Natural killer cell treated with Interleukin-12 subunit alpha and Interleukin-12 subunit beta and Interleukin-15 and Interleukin-18, amount 100 ng/mL, for 72 hours (primary cell): ENCODE data around the gene STAG1. TPM values are rescaled to one million over a fixed set of nuclear protein-coding genes. Genes with fewer than 3 reads are reported as not detected.
"Not testable (repeated sequence)": the region's sequence is repeated elsewhere in the genome, so short reads cannot be mapped to it uniquely, and the experiment has no call there.

Experiments
- ATAC-seq, 2 donors: fragments of 150-1000 bp; cut with Tn5 transposase in 1 of 2; sonication (Bioruptor Pico), chemical (Tn5 transposase) in 1 of 2; 2 replicates each; pipeline ENCODE4 v1.10.0; 2021
- DNase-seq: peaks from one replicate; pipeline ENCODE4 v3.0.0; 2022; ENCODE audit warnings: low spot score
- H3K27ac Mint-ChIP-seq, 2 donors: 1 replicate in 1 of 2; 2 replicates in 1 of 2; pipeline ENCODE4 v1.8.0; 2022; ENCODE audit warnings: mixed read lengths in 2 of 2, mild to moderate bottlenecking in 1 of 2, moderate library complexity in 1 of 2
- H3K27me3 Mint-ChIP-seq, 2 donors: 1 replicate in 1 of 2; 2 replicates in 1 of 2; pipeline ENCODE4 v1.8.0; 2022; ENCODE audit warnings: mixed read lengths in 2 of 2
- H3K36me3 Mint-ChIP-seq: one replicate; pipeline ENCODE4 v1.8.0; 2022; ENCODE audit warnings: mixed read lengths
- H3K4me1 Mint-ChIP-seq, 2 donors: 1 replicate in 1 of 2; 2 replicates in 1 of 2; pipeline ENCODE4 v1.8.0; 2022; ENCODE audit warnings: low read depth in 2 of 2, mixed read lengths in 2 of 2, mild to moderate bottlenecking in 1 of 2
- H3K4me3 Mint-ChIP-seq: one replicate; pipeline ENCODE4 v1.8.0; 2022; ENCODE audit warnings: mixed read lengths
- H3K9me3 Mint-ChIP-seq: 2 replicates; pipeline ENCODE4 v1.8.0; 2022; ENCODE audit warnings: mixed read lengths
- total RNA-seq, 2 donors: library from RNA; stranded (reverse); gene quantifications; one replicate each; pipeline ENCODE4 v1.2.3, GENCODE V29; 2022

STAG1 gene
- total RNA-seq, 2 donors from 2014 or later, result 48.7 to 88.7 TPM

GRCh38 chr3:136549461-136549860 lies 202.7 kb downstream of the STAG1 start:
- not testable (repeated sequence) for H3K27ac Mint-ChIP-seq, H3K36me3 Mint-ChIP-seq, H3K4me3 Mint-ChIP-seq, DNase-seq, ATAC-seq, H3K9me3 Mint-ChIP-seq, H3K27me3 Mint-ChIP-seq
- peaks cover 12 to 17% of the 10 kb centered on the region in 2 donors for H3K4me1 Mint-ChIP-seq

GRCh38 chr3:136547293-136547692 lies 204.9 kb downstream of the STAG1 start:
- ATAC-seq (no peak), DNase-seq (no peak)
- no peaks in the 10 kb centered on the region for H3K27me3 Mint-ChIP-seq
- H3K27ac Mint-ChIP-seq, result no peak overlapping the region
- peaks cover 5% of the 10 kb centered on the region for H3K36me3 Mint-ChIP-seq
- no peaks in the 10 kb centered on the region for H3K9me3 Mint-ChIP-seq
- peaks cover 11 to 14% of the 10 kb centered on the region in 2 donors for H3K4me1 Mint-ChIP-seq
- no peak overlapping the region for H3K4me3 Mint-ChIP-seq

- H3K4me1 Mint-ChIP-seq, result peaks cover 11 to 14% of the 10 kb centered on the region in 2 donors
- H3K27ac Mint-ChIP-seq, result peak overlapping the region in 1 of 2 donors; percentile 61
- H3K4me3 Mint-ChIP-seq, result no peak overlapping the region
- H3K36me3 Mint-ChIP-seq, result peaks cover 5% of the 10 kb centered on the region
- ATAC-seq, result no peak
- no peaks in the 10 kb centered on the region for H3K27me3 Mint-ChIP-seq
- DNase-seq, result no peak
- H3K9me3 Mint-ChIP-seq, result no peaks in the 10 kb centered on the region
Measured at GRCh38 chr3:136546720-136547119, 205.5 kb downstream of the STAG1 start.

DNA sequence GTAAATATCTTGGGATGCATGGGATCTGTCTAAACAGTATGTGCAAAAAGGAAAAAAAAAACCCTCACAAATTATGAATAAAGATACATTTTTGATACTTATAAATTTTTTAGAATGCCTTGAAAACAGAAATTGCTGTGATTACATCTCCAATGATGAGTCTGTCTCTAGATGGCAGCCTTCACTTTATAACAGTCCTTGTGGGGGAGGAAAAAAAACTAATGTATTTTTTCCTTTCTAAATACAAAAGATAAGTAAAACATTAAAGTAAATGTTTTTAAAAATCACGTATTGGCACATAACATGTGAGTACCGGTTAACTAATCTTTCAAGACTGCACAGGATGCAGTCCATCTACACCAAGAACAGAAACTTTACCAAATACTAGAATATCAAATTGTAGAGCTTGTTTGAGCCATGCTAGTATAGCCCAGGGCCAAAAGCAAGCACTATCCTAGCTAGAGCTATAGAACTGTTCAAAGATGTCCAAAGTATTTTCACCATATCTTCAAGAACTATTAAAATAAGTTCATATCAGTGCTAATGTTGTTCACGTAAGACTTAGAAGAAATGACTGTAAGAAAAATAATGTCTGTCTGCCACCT lies 206.4 kb downstream of the STAG1 start:
- ATAC-seq (no peak), DNase-seq (no peak)
- Mint-ChIP-seq H3K27ac (peak overlapping the region in 1 of 2 donors; percentile 61), H3K9me3 (no peaks in the 10 kb centered on the region), H3K36me3 (peaks cover 5% of the 10 kb centered on the region), H3K4me3 (no peak overlapping the region), H3K4me1 (peaks cover 11 to 14% of the 10 kb centered on the region in 2 donors), H3K27me3 (no peaks in the 10 kb centered on the region)

DNA sequence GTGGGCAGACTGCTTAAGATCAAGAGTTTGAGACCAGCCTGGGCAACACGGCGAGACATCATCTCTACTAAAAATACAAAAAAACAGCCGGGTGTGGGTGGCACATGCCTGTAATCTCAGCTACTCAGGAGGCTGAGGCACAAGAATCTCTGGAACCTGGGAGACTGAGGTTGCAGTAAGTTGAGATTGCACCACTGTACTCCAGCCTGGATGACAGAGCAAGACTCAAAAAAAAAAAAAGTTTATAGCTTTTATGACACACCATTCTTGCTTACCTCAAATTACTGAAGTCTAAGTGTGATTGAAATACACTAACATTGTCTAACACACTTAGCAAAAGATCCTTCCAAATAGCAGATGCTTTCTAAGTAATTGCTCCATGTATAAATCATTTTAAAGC lies 207.6 kb downstream of the STAG1 start:
- ATAC-seq (no peak), DNase-seq (no peak)
- peaks cover 11 to 14% of the 10 kb centered on the region in 2 donors for H3K4me1 Mint-ChIP-seq
- H3K36me3 Mint-ChIP-seq, result peaks cover 5% of the 10 kb centered on the region
- H3K9me3 Mint-ChIP-seq, result no peaks in the 10 kb centered on the region
- H3K27me3 Mint-ChIP-seq, result no peaks in the 10 kb centered on the region
- no peak overlapping the region for H3K4me3 Mint-ChIP-seq
- no peak overlapping the region for H3K27ac Mint-ChIP-seq

GRCh38 chr3:136543385-136543784 lies 208.8 kb downstream of the STAG1 start:
- H3K4me3 Mint-ChIP-seq, result no peak overlapping the region
- H3K36me3 Mint-ChIP-seq, result no peaks in the 10 kb centered on the region
- H3K27ac Mint-ChIP-seq, result peak overlapping the region in 1 of 2 donors; percentile 3

GRCh38 chr3:136535906-136536305 lies 216.3 kb downstream of the STAG1 start:
- peaks cover 7% of the 10 kb centered on the region for H3K9me3 Mint-ChIP-seq
- no peak overlapping the region for H3K4me3 Mint-ChIP-seq
- DNase-seq, result no peak
- H3K36me3 Mint-ChIP-seq, result peaks cover 20% of the 10 kb centered on the region
- ATAC-seq, result no peak
- peaks cover 0 to 10% of the 10 kb centered on the region in 2 donors for H3K4me1 Mint-ChIP-seq
- no peaks in the 10 kb centered on the region for H3K27me3 Mint-ChIP-seq
- H3K27ac Mint-ChIP-seq, result no peak overlapping the region

More at GRCh38 chr3:136543385-136543784, 208.8 kb downstream of the STAG1 start:
- Mint-ChIP-seq H3K4me1 (peaks cover 11% of the 10 kb centered on the region in 2 donors), H3K27me3 (no peaks in the 10 kb centered on the region), H3K9me3 (no peaks in the 10 kb centered on the region)
- no peak for ATAC-seq
- no peak for DNase-seq

DNA sequence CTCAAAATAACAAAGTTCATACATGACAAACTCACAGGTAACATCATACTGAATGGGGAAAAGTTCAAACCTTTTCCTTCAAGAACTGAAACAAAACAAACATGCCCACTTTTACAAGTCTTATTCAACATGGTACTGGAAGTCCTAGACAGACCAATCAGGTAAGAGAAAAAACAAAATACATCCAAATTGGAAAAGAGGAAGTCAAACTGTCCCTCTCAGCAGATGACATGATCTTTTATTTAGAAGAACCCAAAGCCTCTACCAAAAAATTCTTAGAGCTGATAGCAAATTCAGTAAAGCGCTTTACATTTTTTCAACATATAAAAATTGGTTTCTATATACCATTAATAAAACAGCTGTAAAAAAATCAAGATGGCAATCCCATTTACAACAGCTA lies 219.4 kb downstream of the STAG1 start:
- peaks cover 7% of the 10 kb centered on the region for H3K9me3 Mint-ChIP-seq
- H3K36me3 Mint-ChIP-seq, result peaks cover 25% of the 10 kb centered on the region
- ATAC-seq, result no peak
- H3K27ac Mint-ChIP-seq, result no peak overlapping the region
- peaks cover 7 to 23% of the 10 kb centered on the region in 2 donors for H3K4me1 Mint-ChIP-seq
- no peak overlapping the region for H3K4me3 Mint-ChIP-seq
- no peaks in the 10 kb centered on the region for H3K27me3 Mint-ChIP-seq
- DNase-seq, result no peak

DNA sequence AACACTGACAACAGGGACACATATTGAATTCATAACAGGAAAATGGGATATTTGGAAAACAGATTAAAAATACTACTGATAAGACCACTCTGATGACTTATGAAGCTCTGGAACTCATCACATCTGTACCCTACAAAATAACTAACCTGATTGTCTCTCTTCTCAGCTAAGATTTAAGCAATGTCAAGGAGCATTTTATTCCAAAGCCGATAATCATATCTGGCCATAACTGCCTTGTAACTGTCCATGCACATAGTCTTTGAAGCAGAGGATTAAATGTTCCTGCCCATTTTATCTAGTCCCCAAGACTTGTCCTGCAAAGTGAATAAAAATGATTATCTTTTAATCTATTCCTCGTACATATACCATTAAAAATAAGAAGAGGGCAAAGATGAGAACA lies 234.1 kb downstream of the STAG1 start:
- H3K27me3 Mint-ChIP-seq, result no peaks in the 10 kb centered on the region
- H3K4me1 Mint-ChIP-seq, result peaks cover 0 to 3% of the 10 kb centered on the region in 2 donors
- DNase-seq, result no peak
- H3K4me3 Mint-ChIP-seq, result no peak overlapping the region
- H3K9me3 Mint-ChIP-seq, result no peaks in the 10 kb centered on the region
- no peak for ATAC-seq
- no peak overlapping the region for H3K27ac Mint-ChIP-seq
- no peaks in the 10 kb centered on the region for H3K36me3 Mint-ChIP-seq

DNA sequence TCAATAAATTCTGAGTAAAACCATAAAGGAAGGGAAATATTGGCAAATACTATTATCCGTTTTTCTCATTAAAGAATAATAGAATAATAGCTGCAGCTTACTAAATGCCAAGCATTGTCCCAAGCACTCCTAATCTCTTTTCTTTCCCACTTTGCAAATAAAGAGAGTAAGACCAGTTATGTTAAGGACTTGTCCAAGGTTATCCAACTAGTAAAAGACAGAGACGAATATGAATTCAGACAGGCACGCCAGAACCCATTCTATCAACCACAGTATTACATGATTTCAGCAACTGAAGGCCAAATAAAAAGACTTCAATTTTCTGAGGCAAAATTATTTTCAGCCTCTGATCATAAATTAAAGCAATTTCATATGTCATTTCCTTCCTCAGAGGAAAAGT lies 235.5 kb downstream of the STAG1 start:
- Mint-ChIP-seq H3K27ac (no peak overlapping the region), H3K4me3 (no peak overlapping the region), H3K4me1 (peaks cover 0 to 8% of the 10 kb centered on the region in 2 donors), H3K36me3 (no peaks in the 10 kb centered on the region), H3K9me3 (no peaks in the 10 kb centered on the region), H3K27me3 (no peaks in the 10 kb centered on the region)
- no peak for ATAC-seq
- DNase-seq, result no peak

- ATAC-seq (no peak), DNase-seq (no peak)
- H3K4me3 Mint-ChIP-seq, result no peak overlapping the region
Measured at GRCh38 chr3:136516095-136516494, 236.1 kb downstream of the STAG1 start.

GRCh38 chr3:136514533-136514932 lies 237.6 kb downstream of the STAG1 start:
- H3K9me3 Mint-ChIP-seq, H3K36me3 Mint-ChIP-seq, H3K27me3 Mint-ChIP-seq, DNase-seq, ATAC-seq, H3K4me3 Mint-ChIP-seq, H3K27ac Mint-ChIP-seq: not testable (repeated sequence)
- peaks cover 0 to 11% of the 10 kb centered on the region in 2 donors for H3K4me1 Mint-ChIP-seq

More at GRCh38 chr3:136516095-136516494, 236.1 kb downstream of the STAG1 start:
- Mint-ChIP-seq H3K9me3 (no peaks in the 10 kb centered on the region), H3K36me3 (peaks cover 4% of the 10 kb centered on the region), H3K27me3 (no peaks in the 10 kb centered on the region), H3K27ac (no peak overlapping the region), H3K4me1 (peaks cover 0 to 9% of the 10 kb centered on the region in 2 donors)

DNA sequence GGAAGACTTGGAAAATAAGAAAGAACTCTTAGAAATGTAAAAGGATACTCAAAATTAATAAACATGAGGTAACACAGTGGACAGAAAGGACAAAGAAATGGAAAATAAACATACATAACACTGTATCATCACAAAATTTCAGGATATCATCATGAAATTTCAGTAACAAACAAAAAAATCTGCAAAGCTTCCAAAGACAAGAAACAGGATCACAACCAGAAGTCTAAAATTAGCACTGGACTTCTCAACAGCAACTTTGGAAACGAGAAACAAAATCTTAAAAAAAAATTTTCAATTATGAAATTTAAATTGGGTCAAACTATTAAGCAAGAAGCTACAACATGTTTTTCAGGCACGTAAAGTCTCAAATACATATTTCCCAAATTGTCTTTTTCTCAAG lies 238.8 kb downstream of the STAG1 start:
- H3K4me1 Mint-ChIP-seq, result peaks cover 0 to 11% of the 10 kb centered on the region in 2 donors
- H3K4me3 Mint-ChIP-seq, result no peak overlapping the region
- no peak for ATAC-seq
- H3K9me3 Mint-ChIP-seq, result no peaks in the 10 kb centered on the region
- H3K36me3 Mint-ChIP-seq, result peaks cover 6% of the 10 kb centered on the region
- no peaks in the 10 kb centered on the region for H3K27me3 Mint-ChIP-seq
- H3K27ac Mint-ChIP-seq, result no peak overlapping the region
- DNase-seq, result no peak

DNA sequence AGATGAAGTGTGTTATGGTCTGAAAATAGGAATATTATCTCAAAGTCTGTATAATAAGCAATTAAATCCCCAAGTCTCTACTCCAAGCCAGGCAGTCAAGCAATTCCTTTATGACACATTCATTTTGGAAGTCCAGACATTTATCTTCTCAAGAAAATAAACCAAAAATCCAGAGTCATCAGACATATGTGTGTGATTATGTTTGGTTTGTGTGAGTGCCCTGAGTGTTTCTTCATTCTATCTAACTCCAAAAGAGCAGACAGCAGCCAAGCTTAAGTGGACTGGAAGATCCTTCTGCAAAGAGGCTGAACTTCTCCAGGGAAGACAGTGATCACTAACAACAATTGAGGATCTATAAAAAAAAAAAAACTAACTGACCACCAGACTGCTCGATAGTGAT lies 239.8 kb downstream of the STAG1 start:
- H3K27me3 Mint-ChIP-seq, result no peaks in the 10 kb centered on the region
- no peak for ATAC-seq
- H3K36me3 Mint-ChIP-seq, result peaks cover 6% of the 10 kb centered on the region
- no peak overlapping the region for H3K4me3 Mint-ChIP-seq
- DNase-seq, result no peak
- peaks cover 0 to 11% of the 10 kb centered on the region in 2 donors for H3K4me1 Mint-ChIP-seq
- no peaks in the 10 kb centered on the region for H3K9me3 Mint-ChIP-seq
- no peak overlapping the region for H3K27ac Mint-ChIP-seq

GRCh38 chr3:136505676-136506075 lies 246.5 kb downstream of the STAG1 start:
- Mint-ChIP-seq H3K36me3 (peaks cover 6% of the 10 kb centered on the region), H3K4me3 (no peak overlapping the region), H3K27ac (no peak overlapping the region), H3K27me3 (no peaks in the 10 kb centered on the region), H3K4me1 (peaks cover 5% of the 10 kb centered on the region in 2 donors), H3K9me3 (no peaks in the 10 kb centered on the region)
- DNase-seq (no peak), ATAC-seq (no peak)
